HAP-1 (cell line): ENCODE measurements around the gene MPPED1.

ENCODE experiments used
- DNase-seq, 2 experiments: peaks; one replicate each; pipeline ENCODE4 v3.0.0-alpha.2; 2016 to 2020; ENCODE audit warnings: low spot score in 2 of 2
- H3K27me3 ChIP-seq: fragments of 250-450 bp; sonication (Bioruptor Pico); 2 replicates; pipeline ENCODE4 v1.5.1; 2020; ENCODE audit warnings: low read depth, mild to moderate bottlenecking, moderate library complexity
- H3K36me3 ChIP-seq: fragments of 250-450 bp; sonication (Bioruptor Pico); replicated peaks from 2 replicates; pipeline ENCODE4 v1.5.1; 2020; ENCODE audit warnings: mild to moderate bottlenecking
- H3K4me1 ChIP-seq: fragments of 250-450 bp; sonication (Bioruptor Pico); 2 replicates; pipeline ENCODE4 v1.5.1; 2020; ENCODE audit warnings: mild to moderate bottlenecking
- H3K4me3 ChIP-seq: fragments of 250-450 bp; sonication (Bioruptor Pico); 2 replicates; pipeline ENCODE4 v1.5.1; 2020; ENCODE audit warnings: mild to moderate bottlenecking, moderate library complexity
- H3K9me3 ChIP-seq: fragments of 250-450 bp; sonication (Bioruptor Pico); 2 replicates; pipeline ENCODE4 v1.5.1; 2020; ENCODE audit warnings: mild to moderate bottlenecking, moderate library complexity
- in situ Hi-C: fragments of 300-500 bp; cut with MboI; formaldehyde crosslinking; loops from 3 replicates; pipeline ENCODE4 v1.14.3; 2020; ENCODE audit warnings: low sequenced_read_pairs, inconsistent platforms, mixed read lengths

The MPPED1 gene

GRCh38 chr22:43446916-43447315, 35.1 kb downstream of the MPPED1 start:
- DNase-seq = no peak
- in situ Hi-C loops = no loop called here
- Histone ChIP-seq H3K4me1 (no peaks in the 10 kb centered on the region), H3K9me3 (no peaks in the 10 kb centered on the region), H3K4me3 (no peak overlapping the region), H3K36me3 (no peaks in the 10 kb centered on the region), H3K27me3 (peaks cover 2% of the 10 kb centered on the region; the same call in 1 of the 2 replicates)

GRCh38 chr22:43447380-43447779, 35.6 kb downstream of the MPPED1 start:
- in situ Hi-C loops = no loop called here
- no peak for DNase-seq
- Histone ChIP-seq H3K27me3 (peaks cover 2% of the 10 kb centered on the region; the same call in 1 of the 2 replicates), H3K9me3 (no peaks in the 10 kb centered on the region), H3K4me1 (no peaks in the 10 kb centered on the region), H3K36me3 (no peaks in the 10 kb centered on the region), H3K4me3 (no peak overlapping the region)

GRCh38 chr22:43448048-43448447, 36.2 kb downstream of the MPPED1 start:
- in situ Hi-C loops = no loop called here
- Histone ChIP-seq H3K4me1 (no peaks in the 10 kb centered on the region), H3K36me3 (no peaks in the 10 kb centered on the region), H3K4me3 (no peak overlapping the region), H3K9me3 (no peaks in the 10 kb centered on the region), H3K27me3 (peaks cover 2% of the 10 kb centered on the region; the same call in 1 of the 2 replicates)
- DNase-seq = no peak

GRCh38 chr22:43449205-43449830, 37.5 kb downstream of the MPPED1 start:
- Histone ChIP-seq H3K9me3 (no peaks in the 10 kb centered on the region), H3K4me1 (no peaks in the 10 kb centered on the region), H3K27me3 (peaks cover 10% of the 10 kb centered on the region), H3K36me3 (no peaks in the 10 kb centered on the region), H3K4me3 (no peak overlapping the region)
- in situ Hi-C loops = no loop called here
- DNase-seq = no peak

- H3K4me1 ChIP-seq = no peaks in the 10 kb centered on the region
- H3K4me3 ChIP-seq = no peak overlapping the region
- peaks cover 10% of the 10 kb centered on the region for H3K27me3 ChIP-seq
- H3K9me3 ChIP-seq = no peaks in the 10 kb centered on the region
- in situ Hi-C loops = no loop called here
- no peaks in the 10 kb centered on the region for H3K36me3 ChIP-seq
- DNase-seq = no peak
These were observed 38.0 kb downstream of the MPPED1 start for GRCh38 chr22:43449831-43450225.

- Histone ChIP-seq H3K4me1 (no peaks in the 10 kb centered on the region), H3K4me3 (no peak overlapping the region), H3K36me3 (no peaks in the 10 kb centered on the region), H3K9me3 (no peaks in the 10 kb centered on the region), H3K27me3 (peaks cover 10% of the 10 kb centered on the region)
- no peak for DNase-seq
- in situ Hi-C loops = no loop called here
These were observed 39.7 kb downstream of the MPPED1 start for GRCh38 chr22:43451371-43452050.

GRCh38 chr22:43455846-43456245, 44.0 kb downstream of the MPPED1 start:
- Histone ChIP-seq H3K36me3 (no peaks in the 10 kb centered on the region), H3K9me3 (no peaks in the 10 kb centered on the region), H3K4me3 (no peak overlapping the region), H3K4me1 (no peaks in the 10 kb centered on the region), H3K27me3 (peaks cover 19% of the 10 kb centered on the region)
- in situ Hi-C loops = no loop called here
- DNase-seq = no peak

GRCh38 chr22:43457002-43457401, 45.2 kb downstream of the MPPED1 start:
- H3K4me3 ChIP-seq = no peak overlapping the region
- peaks cover 16% of the 10 kb centered on the region for H3K27me3 ChIP-seq
- in situ Hi-C loops = no loop called here
- DNase-seq = no peak
- no peaks in the 10 kb centered on the region for H3K4me1 ChIP-seq
- H3K36me3 ChIP-seq = no peaks in the 10 kb centered on the region
- H3K9me3 ChIP-seq = no peaks in the 10 kb centered on the region

GRCh38 chr22:43462701-43463100, 50.9 kb downstream of the MPPED1 start:
- in situ Hi-C loops = no loop called here
- Histone ChIP-seq H3K36me3 (no peaks in the 10 kb centered on the region), H3K4me3 (no peak overlapping the region), H3K4me1 (no peaks in the 10 kb centered on the region), H3K27me3 (peaks cover 10% of the 10 kb centered on the region), H3K9me3 (no peaks in the 10 kb centered on the region)
- no peak for DNase-seq

- no peaks in the 10 kb centered on the region for H3K36me3 ChIP-seq
- no peak for DNase-seq
- in situ Hi-C loops = no loop called here
- no peaks in the 10 kb centered on the region for H3K4me1 ChIP-seq
- H3K27me3 ChIP-seq = peaks cover 8% of the 10 kb centered on the region
- H3K9me3 ChIP-seq = no peaks in the 10 kb centered on the region
- no peak overlapping the region for H3K4me3 ChIP-seq
These were observed 53.0 kb downstream of the MPPED1 start for GRCh38 chr22:43464809-43465208.

- Histone ChIP-seq H3K36me3 (no peaks in the 10 kb centered on the region), H3K27me3 (peaks cover 8% of the 10 kb centered on the region), H3K4me3 (no peak overlapping the region), H3K9me3 (no peaks in the 10 kb centered on the region), H3K4me1 (no peaks in the 10 kb centered on the region)
- DNase-seq = no peak
- in situ Hi-C loops = no loop called here
These were observed 53.6 kb downstream of the MPPED1 start for GRCh38 chr22:43465291-43466015.

GRCh38 chr22:43466710-43467109, 54.9 kb downstream of the MPPED1 start:
- in situ Hi-C loops = no loop called here
- H3K4me3 ChIP-seq = no peak overlapping the region
- peaks cover 8% of the 10 kb centered on the region for H3K27me3 ChIP-seq
- no peaks in the 10 kb centered on the region for H3K9me3 ChIP-seq
- no peak for DNase-seq
- H3K36me3 ChIP-seq = no peaks in the 10 kb centered on the region
- no peaks in the 10 kb centered on the region for H3K4me1 ChIP-seq

- Histone ChIP-seq H3K27me3 (peaks cover 8% of the 10 kb centered on the region), H3K36me3 (no peaks in the 10 kb centered on the region), H3K9me3 (no peaks in the 10 kb centered on the region), H3K4me3 (no peak overlapping the region), H3K4me1 (no peaks in the 10 kb centered on the region)
- no peak for DNase-seq
- in situ Hi-C loops = no loop called here
These were observed 55.6 kb downstream of the MPPED1 start for GRCh38 chr22:43467216-43467940.

GRCh38 chr22:43470253-43470652, 58.4 kb downstream of the MPPED1 start:
- Histone ChIP-seq H3K36me3 (no peaks in the 10 kb centered on the region), H3K9me3 (no peaks in the 10 kb centered on the region), H3K4me3 (no peak overlapping the region), H3K4me1 (no peaks in the 10 kb centered on the region), H3K27me3 (peaks cover 8% of the 10 kb centered on the region)
- in situ Hi-C loops = no loop called here
- no peak for DNase-seq
